K562 (cell line): ENCODE results near the gene RFWD3. TPM values are rescaled to one million over a fixed set of nuclear protein-coding genes. Genes with fewer than 3 reads are reported as not detected.
A peak's percentile ranks its signal among the peaks of the same experiment; 100 is the strongest.

Experiments used
- AFF1 ChIP-seq, 2 experiments: fragments of 450-650 bp; IDR thresholded peaks; 2 replicates each; pipeline ENCODE4 v1.6.1; 2018; ENCODE audit warnings: mild to moderate bottlenecking in 2 of 2, low read depth in 1 of 2; ENCODE audit not compliant: partially characterized antibody in 2 of 2
- CHAMP1 ChIP-seq: fragments of 450-650 bp; IDR thresholded peaks from 2 replicates; pipeline ENCODE4 v1.6.1; 2016; ENCODE audit warnings: mild to moderate bottlenecking
- FOXM1 ChIP-seq, 2 experiments: fragments of 450-650 bp in 1 of 2; sonication (generic) in 1 of 2; formaldehyde crosslinking in 1 of 2; IDR thresholded peaks; 2 replicates each; pipeline versions ENCODE4 v1.6.1 to v1.9.0; 2017 to 2022; ENCODE audit warnings: low read depth in 2 of 2, mild to moderate bottlenecking in 2 of 2, missing genetic modification reagents in 1 of 2, moderate library complexity in 1 of 2
- IRF1 ChIP-seq: sonication (generic); formaldehyde crosslinking; IDR thresholded peaks from 2 replicates; pipeline ENCODE4 v1.8.0; 2022; ENCODE audit warnings: missing genetic modification reagents, mild to moderate bottlenecking, borderline replicate concordance
- MYC ChIP-seq, 2 experiments: fragments of 250-450 bp in 1 of 2; sonication (Bioruptor Pico) in 1 of 2; IDR thresholded peaks; 2 replicates each; pipeline versions ENCODE4 v1.5.1 to v1.6.1; 2012 to 2021; ENCODE audit warnings: low read depth in 2 of 2, borderline replicate concordance in 1 of 2, improper control_type of control experiment in 1 of 2, low read length in 1 of 2, mild to moderate bottlenecking in 1 of 2, moderate library complexity in 1 of 2
- NCOA6 ChIP-seq: fragments of 450-650 bp; IDR thresholded peaks from 2 replicates; pipeline ENCODE4 v1.6.1; 2017; ENCODE audit warnings: mild to moderate bottlenecking
- NFATC3 ChIP-seq: fragments of 450-650 bp; IDR thresholded peaks from 2 replicates; pipeline ENCODE4 v1.6.1; 2017; ENCODE audit warnings: mild to moderate bottlenecking
- NKRF ChIP-seq: fragments of 450-650 bp; IDR thresholded peaks from 2 replicates; pipeline ENCODE4 v1.6.1; 2016; ENCODE audit warnings: borderline replicate concordance
- POLR3G ChIP-seq: IDR thresholded peaks from 2 replicates; pipeline ENCODE4 v1.6.1; 2011; ENCODE audit not compliant: insufficient read length, insufficient replicate concordance; ENCODE audit errors: extremely low read depth
- SOX6 ChIP-seq: fragments of 450-650 bp; IDR thresholded peaks from 2 replicates; pipeline ENCODE4 v1.6.1; 2014; ENCODE audit warnings: mild to moderate bottlenecking
- ZBTB9 ChIP-seq: fragments of 450-650 bp; formaldehyde crosslinking; IDR thresholded peaks from 2 replicates; pipeline ENCODE4 v1.4.0; 2020; ENCODE audit warnings: mild to moderate bottlenecking, moderate library complexity
- ZNF511 ChIP-seq: sonication (generic); formaldehyde crosslinking; IDR thresholded peaks from 2 replicates; pipeline ENCODE4 v1.8.0; 2022; ENCODE audit warnings: mild to moderate bottlenecking, missing genetic modification reagents
- polyA plus RNA-seq, 8 experiments: library from polyadenylated mRNA; depleted of rRNA in 4 of 8; stranded (reverse) in 5 of 8; unstranded in 3 of 8; fragments of >200 nt; fragmentation: Nextera tagmentation in 2 of 8; fragmentation: Illumina TruSeq in 1 of 8; extraction: Ambion mirVana in 2 of 8; extraction: Trizol in 1 of 8; gene quantifications; 2 replicates each; pipeline versions ENCODE4 v1.2.1 to v1.2.3, GENCODE V29; 2011 to 2014; ENCODE audit warnings: inconsistent platforms in 1 of 8, missing spikeins in 1 of 8
- total RNA-seq, 7 experiments: library from RNA; depleted of rRNA in 6 of 7; stranded (reverse); fragments of >200 nt in 6 of 7; fragmentation: Illumina TruSeq in 2 of 7; extraction: Trizol in 2 of 7; gene quantifications; 2 replicates each; pipeline versions ENCODE4 v1.2.1 to v1.2.3, GENCODE V29; 2011 to 2021; ENCODE audit warnings: low replicate concordance in 1 of 7

Gene RFWD3
- total and polyA plus RNA-seq, 9 of the 15 experiments (the other 6 are each of a cell fraction or from before 2014, with no cell fraction given) = 20.8 to 121 (median 79.0) TPM

- TF ChIP-seq ZBTB9 (CRISPR knock-in tag) (peak; percentile 71; the same call in 1 of the 2 replicates), ZNF511 (CRISPR knock-in tag) (peak; percentile 58; the same call in 1 of the 2 replicates), NFATC3 (no peak), AFF1 (IDR thresholded peaks at IDR 0.05; ENCODE audit: low read depth in 1 of 2, partially characterized antibody in 2 of 2) (peak in 1 of 2 experiments; percentile 14), NCOA6 (no peak), MYC (IDR thresholded peaks at IDR 0.05; ENCODE audit: low read depth, low read length) (peak; percentile 56), MYC (CRISPR knock-in tag; IDR thresholded peaks at IDR 0.05; ENCODE audit: borderline replicate concordance, low read depth) (no peak; the same call in 1 of the 2 replicates), IRF1 (CRISPR knock-in tag) (no peak), SOX6 (no peak), NKRF (peak; percentile 63; the same call in 1 of the 2 replicates), POLR3G (no peak), CHAMP1 (no peak), FOXM1 (IDR thresholded peaks at IDR 0.05; ENCODE audit: low read depth) (no peak), FOXM1 (CRISPR knock-in tag; IDR thresholded peaks at IDR 0.05; ENCODE audit: low read depth) (no peak)
These were observed 34.0 kb upstream of the RFWD3 start, which contains the start of gene MLKL (continued) for GRCh38 chr16:74700438-74701225.
